WTC11 (cell line): ENCODE data around the gene FAM174B. TPM values are rescaled to one million over a fixed set of nuclear protein-coding genes. Genes with fewer than 3 reads are reported as not detected.

ENCODE experiments used
- ATAC-seq: fragments of 200-7000 bp; cut with Tn5 transposase; 2 replicates; pipeline ENCODE4 v1.10.0; 2021; ENCODE audit warnings: mild to moderate bottlenecking, moderate library complexity
- CTCF ChIA-PET: fragments of 300-600 bp; sonication (Branson Sonifier 250); formaldehyde crosslinking; loops from one replicate; lab custom pipeline; 2021; ENCODE audit warnings: antibody characterized with exemption; lab: Charles Lee
- POLR2A ChIA-PET: fragments of 350-600 bp; sonication (Branson Sonifier 250); formaldehyde crosslinking; loops from one replicate; lab custom pipeline; 2021; ENCODE audit warnings: antibody characterized with exemption; lab: Charles Lee
- DNase-seq: peaks from one replicate; pipeline ENCODE4 v3.0.0; 2021; ENCODE audit warnings: low spot score
- H3K27ac Mint-ChIP-seq: 2 replicates; pipeline ENCODE4 v1.8.0; 2021; ENCODE audit warnings: mixed read lengths
- H3K27me3 Mint-ChIP-seq: 2 replicates; pipeline ENCODE4 v1.8.0; 2021; ENCODE audit warnings: low read depth, mild to moderate bottlenecking, moderate library complexity, mixed read lengths
- H3K36me3 Mint-ChIP-seq: 2 replicates; pipeline ENCODE4 v1.8.0; 2021; ENCODE audit warnings: mixed read lengths
- H3K4me1 Mint-ChIP-seq: 2 replicates; pipeline ENCODE4 v1.8.0; 2022; ENCODE audit warnings: mixed read lengths
- H3K4me3 Mint-ChIP-seq: 2 replicates; pipeline ENCODE4 v1.8.0; 2021; ENCODE audit warnings: mild to moderate bottlenecking, moderate library complexity, mixed read lengths
- H3K9me3 Mint-ChIP-seq: 2 replicates; pipeline ENCODE4 v1.8.0; 2021; ENCODE audit warnings: mixed read lengths
- ATF1 ChIP-seq: sonication (generic); formaldehyde crosslinking; IDR thresholded peaks from 2 replicates; pipeline ENCODE4 v1.8.1; 2023; ENCODE audit warnings: mild to moderate bottlenecking, moderate library complexity, missing genetic modification reagents
- ATF2 ChIP-seq: sonication (generic); formaldehyde crosslinking; IDR thresholded peaks from 2 replicates; pipeline ENCODE4 v1.8.1; 2022; ENCODE audit warnings: low read depth, missing genetic modification reagents, borderline replicate concordance
- ATF3 ChIP-seq: sonication (generic); formaldehyde crosslinking; conservative IDR thresholded peaks from 2 replicates; pipeline ENCODE4 v1.8.1; 2022; ENCODE audit warnings: mild to moderate bottlenecking, missing genetic modification reagents
- CBFB ChIP-seq: sonication (generic); formaldehyde crosslinking; IDR thresholded peaks from 2 replicates; pipeline ENCODE4 v1.8.1; 2022; ENCODE audit warnings: mild to moderate bottlenecking, low read depth, missing genetic modification reagents
- E2F1 ChIP-seq: sonication (generic); formaldehyde crosslinking; IDR thresholded peaks from 2 replicates; pipeline ENCODE4 v1.8.0; 2022; ENCODE audit warnings: mild to moderate bottlenecking, missing genetic modification reagents
- EMX1 ChIP-seq: fragments of 250-450 bp; sonication (Bioruptor Pico); IDR thresholded peaks from 2 replicates; pipeline ENCODE4 v1.8.0; 2021; ENCODE audit warnings: mild to moderate bottlenecking
- ETV6 ChIP-seq: sonication (generic); formaldehyde crosslinking; IDR thresholded peaks from 2 replicates; pipeline ENCODE4 v1.8.1; 2022; ENCODE audit warnings: mild to moderate bottlenecking, missing genetic modification reagents
- GRHL2 ChIP-seq: fragments of 250-450 bp; sonication (Bioruptor Pico); IDR thresholded peaks from 2 replicates; pipeline ENCODE4 v1.8.0; 2022; ENCODE audit warnings: mild to moderate bottlenecking, moderate library complexity; ENCODE audit not compliant: insufficient replicate concordance, severe bottlenecking
- HMGA2 ChIP-seq: fragments of 250-450 bp; sonication (Bioruptor Pico); IDR thresholded peaks from 2 replicates; pipeline ENCODE4 v1.4.0; 2021; ENCODE audit warnings: mild to moderate bottlenecking, moderate library complexity
- HMGXB4 ChIP-seq: sonication (generic); formaldehyde crosslinking; IDR thresholded peaks from 2 replicates; pipeline ENCODE4 v1.8.1; 2023; ENCODE audit warnings: mild to moderate bottlenecking, moderate library complexity, missing genetic modification reagents
- IRF1 ChIP-seq: sonication (generic); formaldehyde crosslinking; IDR thresholded peaks from 2 replicates; pipeline ENCODE4 v1.8.0; 2023; ENCODE audit warnings: missing genetic modification reagents
- MXD4 ChIP-seq: fragments of 250-450 bp; sonication (Bioruptor Pico); IDR thresholded peaks from 2 replicates; pipeline ENCODE4 v1.8.0; 2021; ENCODE audit warnings: mild to moderate bottlenecking, moderate library complexity, borderline replicate concordance
- NFATC4 ChIP-seq: fragments of 250-450 bp; sonication (Bioruptor Pico); IDR thresholded peaks from 2 replicates; pipeline ENCODE4 v1.9.0; 2021; ENCODE audit warnings: mild to moderate bottlenecking
- NR1H2 ChIP-seq: sonication (generic); formaldehyde crosslinking; IDR thresholded peaks from 2 replicates; pipeline ENCODE4 v1.9.0; 2021; ENCODE audit warnings: mild to moderate bottlenecking, moderate library complexity, missing genetic modification reagents
- PRRX2 ChIP-seq: fragments of 250-450 bp; sonication (Bioruptor Pico); IDR thresholded peaks from 2 replicates; pipeline ENCODE4 v1.8.0; 2021; ENCODE audit warnings: mild to moderate bottlenecking
- ZMAT4 ChIP-seq: fragments of 250-450 bp; sonication (Bioruptor Pico); IDR thresholded peaks from 2 replicates; pipeline ENCODE4 v1.9.0; 2021; ENCODE audit warnings: mild to moderate bottlenecking
- ZNF263 ChIP-seq: sonication (generic); formaldehyde crosslinking; IDR thresholded peaks from 2 replicates; pipeline ENCODE4 v1.8.1; 2022; ENCODE audit warnings: low read depth, mild to moderate bottlenecking, moderate library complexity, missing genetic modification reagents
- ZNF317 ChIP-seq: sonication (generic); formaldehyde crosslinking; IDR thresholded peaks from 2 replicates; pipeline ENCODE4 v1.8.1; 2023; ENCODE audit warnings: low read depth, mild to moderate bottlenecking, moderate library complexity, missing genetic modification reagents, borderline replicate concordance
- total RNA-seq: library from RNA; stranded (reverse); gene quantifications from 3 replicates; pipeline ENCODE4 v1.2.3, GENCODE V29; 2021

FAM174B gene
- total RNA-seq, 1 experiment from 2014 or later: 22.1 TPM

GRCh38 chr15:92606126-92606835 is 49.3 kb downstream of the FAM174B start:
- Mint-ChIP-seq H3K4me3 (no peak overlapping the region), H3K27ac (no peak overlapping the region), H3K27me3 (peaks cover 4% of the 10 kb centered on the region; the same call in 1 of the 2 replicates), H3K36me3 (peaks cover 18% of the 10 kb centered on the region), H3K9me3 (peaks cover 40% of the 10 kb centered on the region), H3K4me1 (peaks cover 4% of the 10 kb centered on the region; the same call in 1 of the 2 replicates)
- DNase-seq (no peak), ATAC-seq (no peak)
- POLR2A ChIA-PET: no interaction called here
- CTCF ChIA-PET: no interaction called here
- TF ChIP-seq HMGXB4 (no peak), E2F1 (no peak), IRF1 (CRISPR knock-in tag) (no peak), NFATC4 (no peak)

GRCh38 chr15:92605225-92605944 is 50.2 kb downstream of the FAM174B start:
- TF ChIP-seq E2F1 (no peak), ATF3 (no peak), HMGA2 (CRISPR knock-in tag) (no peak), ZNF317 (no peak), ATF1 (CRISPR knock-in tag) (no peak), PRRX2 (CRISPR knock-in tag) (no peak), MXD4 (no peak), GRHL2 (CRISPR knock-in tag) (no peak), ATF2 (no peak), CBFB (CRISPR knock-in tag) (no peak), ETV6 (CRISPR knock-in tag) (no peak), ZNF263 (CRISPR knock-in tag) (no peak), ZMAT4 (CRISPR knock-in tag) (no peak), EMX1 (CRISPR knock-in tag) (no peak), NR1H2 (CRISPR knock-in tag) (no peak)
- H3K4me1 Mint-ChIP-seq: peaks cover 4% of the 10 kb centered on the region; the same call in 1 of the 2 replicates
- no peak for ATAC-seq
- no peak overlapping the region for H3K4me3 Mint-ChIP-seq
- POLR2A ChIA-PET: no interaction called here
- H3K27me3 Mint-ChIP-seq: peaks cover 4% of the 10 kb centered on the region; the same call in 1 of the 2 replicates
- no peak for DNase-seq
- CTCF ChIA-PET: no interaction called here
- H3K36me3 Mint-ChIP-seq: peaks cover 18% of the 10 kb centered on the region
- peaks cover 40% of the 10 kb centered on the region for H3K9me3 Mint-ChIP-seq
- no peak overlapping the region for H3K27ac Mint-ChIP-seq
